MM.1S (cell line): Measurements from ENCODE around the gene PCF11.

ENCODE experiments used
- DNase-seq: peaks from one replicate; pipeline ENCODE4 v3.0.0-alpha.2; 2015
- H2AFZ ChIP-seq: fragments of 300-600 bp; sonication (generic); 2 replicates; pipeline ENCODE4 v1.6.0; 2016; ENCODE audit warnings: antibody characterized with exemption, low read length
- H3F3A ChIP-seq: fragments of 300-600 bp; sonication (generic); 2 replicates; pipeline ENCODE4 v1.6.1; 2016; ENCODE audit warnings: mild to moderate bottlenecking, antibody characterized with exemption, low read length, moderate library complexity, mixed read lengths; ENCODE audit not compliant: insufficient read depth
- H3K27ac ChIP-seq: fragments of 300-600 bp; sonication (generic); 2 replicates; pipeline ENCODE4 v1.5.1; 2016; ENCODE audit warnings: mild to moderate bottlenecking, low read length
- H3K27me3 ChIP-seq: fragments of 300-600 bp; sonication (generic); replicated peaks from 2 replicates; pipeline ENCODE4 v1.6.0; 2016; ENCODE audit warnings: low read length; ENCODE audit not compliant: insufficient read depth
- H3K36me3 ChIP-seq: fragments of 300-600 bp; sonication (generic); replicated peaks from 2 replicates; pipeline ENCODE4 v1.6.1; 2016; ENCODE audit warnings: mild to moderate bottlenecking, low read length, mixed read lengths; ENCODE audit not compliant: insufficient read depth
- H3K4me1 ChIP-seq: fragments of 300-600 bp; sonication (generic); 2 replicates; pipeline ENCODE4 v1.6.1; 2016; ENCODE audit warnings: low read length, mixed read lengths
- H3K4me2 ChIP-seq: fragments of 300-600 bp; sonication (generic); 2 replicates; pipeline ENCODE4 v1.6.0; 2016; ENCODE audit warnings: low read depth, low read length
- H3K4me3 ChIP-seq: fragments of 300-600 bp; sonication (generic); 2 replicates; pipeline ENCODE4 v1.5.1; 2016; ENCODE audit warnings: low read length, mixed read lengths
- H3K79me2 ChIP-seq: fragments of 300-600 bp; sonication (generic); 2 replicates; pipeline ENCODE4 v1.6.1; 2016; ENCODE audit warnings: mixed run types, low read length, mixed read lengths
- H3K9ac ChIP-seq: fragments of 300-600 bp; sonication (generic); 2 replicates; pipeline ENCODE4 v1.6.1; 2016; ENCODE audit warnings: low read length, mixed read lengths
- H3K9me2 ChIP-seq: fragments of 300-600 bp; sonication (generic); replicated peaks from 2 replicates; pipeline ENCODE4 v1.6.1; 2016; ENCODE audit warnings: mild to moderate bottlenecking, low read length, mixed read lengths; ENCODE audit not compliant: insufficient read depth
- H3K9me3 ChIP-seq: fragments of 300-600 bp; sonication (generic); replicated peaks from 2 replicates; pipeline ENCODE4 v1.6.1; 2016; ENCODE audit warnings: mild to moderate bottlenecking, low read length, mixed read lengths; ENCODE audit not compliant: insufficient read depth
- H4K20me1 ChIP-seq: fragments of 300-600 bp; sonication (generic); 2 replicates; pipeline ENCODE4 v1.6.1; 2016; ENCODE audit warnings: mild to moderate bottlenecking, low read length, moderate library complexity, mixed read lengths; ENCODE audit not compliant: insufficient read depth
- EZH2 ChIP-seq: fragments of 300-600 bp; sonication (generic); optimal IDR thresholded peaks from 2 replicates; pipeline ENCODE3; 2017; ENCODE audit warnings: low read depth, mild to moderate bottlenecking, antibody characterized with exemption, low read length, mixed read lengths
- EZH2phosphoT487 ChIP-seq: fragments of 300-600 bp; sonication (generic); IDR thresholded peaks from 2 replicates; pipeline ENCODE4 v1.6.1; 2018; ENCODE audit warnings: antibody characterized with exemption, low read length
- TF ChIP-seq, protein P1 (sequence below): fragments of 300-600 bp; sonication (generic); IDR thresholded peaks from 2 replicates; pipeline ENCODE4 v1.5.1; 2016; ENCODE audit warnings: antibody characterized with exemption, low read length, mixed read lengths

Gene PCF11

DNA sequence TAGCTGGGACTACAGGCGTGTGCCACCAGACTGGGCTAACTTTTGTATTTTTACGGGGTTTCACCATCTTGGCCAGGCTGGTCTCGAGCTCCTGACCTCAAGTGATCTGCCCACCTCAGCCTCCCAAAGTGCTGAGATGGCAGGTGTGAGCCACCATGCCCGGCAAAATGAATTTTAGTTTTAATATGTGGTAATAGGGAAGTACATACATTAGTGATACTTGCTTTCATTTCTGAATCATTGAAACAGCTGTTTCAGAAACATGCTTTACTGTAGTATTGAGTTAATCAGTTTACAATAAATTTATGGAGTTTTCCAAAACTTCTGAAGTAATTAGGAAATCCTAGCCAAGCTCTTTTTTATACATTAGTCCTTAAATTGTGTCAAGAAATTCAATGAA is 15.6 kb downstream of the PCF11 start:
- no peaks in the 10 kb centered on the region; the same call in 1 of the 2 replicates for H4K20me1 ChIP-seq
- H3K79me2 ChIP-seq = peaks cover 94% of the 10 kb centered on the region

DNA sequence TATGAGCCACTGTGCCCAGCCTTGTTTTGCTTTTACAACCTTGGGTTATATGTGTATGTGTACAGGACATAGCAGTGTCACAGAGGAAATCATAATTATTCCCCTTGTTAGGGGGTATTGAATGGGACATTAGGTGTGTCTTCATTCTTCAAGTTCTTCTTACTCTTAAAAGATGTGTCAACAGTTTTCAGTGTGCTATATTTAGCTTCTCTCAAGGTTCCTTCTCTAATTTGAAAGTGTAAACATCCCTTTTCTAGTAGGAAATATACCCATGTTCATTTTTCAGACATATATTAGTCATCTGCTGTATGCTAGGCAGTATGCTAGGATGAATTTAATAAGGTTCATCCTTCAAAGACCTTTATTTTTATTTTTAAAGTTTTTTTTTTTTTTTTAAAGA is 17.1 kb downstream of the PCF11 start:
- no peak overlapping the region for H2AFZ ChIP-seq
- peaks cover 51% of the 10 kb centered on the region for H3F3A ChIP-seq
- H3K36me3 ChIP-seq = peaks cover 37% of the 10 kb centered on the region
- H3K27me3 ChIP-seq = no peaks in the 10 kb centered on the region
- no peaks in the 10 kb centered on the region; the same call in 1 of the 2 replicates for H4K20me1 ChIP-seq
- no peaks in the 10 kb centered on the region for H3K9me2 ChIP-seq
- H3K9me3 ChIP-seq = no peaks in the 10 kb centered on the region
- DNase-seq = peak; percentile 69
- H3K9ac ChIP-seq = peak overlapping the region; percentile 10; the same call in 1 of the 2 replicates
- TF ChIP-seq EZH2 = no peak
- TF ChIP-seq, protein P1, sequence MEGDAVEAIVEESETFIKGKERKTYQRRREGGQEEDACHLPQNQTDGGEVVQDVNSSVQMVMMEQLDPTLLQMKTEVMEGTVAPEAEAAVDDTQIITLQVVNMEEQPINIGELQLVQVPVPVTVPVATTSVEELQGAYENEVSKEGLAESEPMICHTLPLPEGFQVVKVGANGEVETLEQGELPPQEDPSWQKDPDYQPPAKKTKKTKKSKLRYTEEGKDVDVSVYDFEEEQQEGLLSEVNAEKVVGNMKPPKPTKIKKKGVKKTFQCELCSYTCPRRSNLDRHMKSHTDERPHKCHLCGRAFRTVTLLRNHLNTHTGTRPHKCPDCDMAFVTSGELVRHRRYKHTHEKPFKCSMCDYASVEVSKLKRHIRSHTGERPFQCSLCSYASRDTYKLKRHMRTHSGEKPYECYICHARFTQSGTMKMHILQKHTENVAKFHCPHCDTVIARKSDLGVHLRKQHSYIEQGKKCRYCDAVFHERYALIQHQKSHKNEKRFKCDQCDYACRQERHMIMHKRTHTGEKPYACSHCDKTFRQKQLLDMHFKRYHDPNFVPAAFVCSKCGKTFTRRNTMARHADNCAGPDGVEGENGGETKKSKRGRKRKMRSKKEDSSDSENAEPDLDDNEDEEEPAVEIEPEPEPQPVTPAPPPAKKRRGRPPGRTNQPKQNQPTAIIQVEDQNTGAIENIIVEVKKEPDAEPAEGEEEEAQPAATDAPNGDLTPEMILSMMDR = no peak
- TF ChIP-seq EZH2phosphoT487 = no peak
- peaks cover 49% of the 10 kb centered on the region for H3K4me1 ChIP-seq
- no peak overlapping the region for H3K4me3 ChIP-seq
- peak overlapping the region; percentile 77; the same call in 1 of the 2 replicates for H3K27ac ChIP-seq
- H3K79me2 ChIP-seq = peaks cover 89% of the 10 kb centered on the region
- H3K4me2 ChIP-seq = peak overlapping the region; percentile 24; the same call in 1 of the 2 replicates

More for the DNA sequence above, 15.6 kb downstream of the PCF11 start:
- DNase-seq = no peak
- Histone ChIP-seq H3K9me3 (no peaks in the 10 kb centered on the region), H3K4me3 (no peak overlapping the region), H2AFZ (no peak overlapping the region), H3K27me3 (no peaks in the 10 kb centered on the region), H3K36me3 (peaks cover 46% of the 10 kb centered on the region), H3F3A (peaks cover 51% of the 10 kb centered on the region), H3K27ac (peak overlapping the region; percentile 77; the same call in 1 of the 2 replicates), H3K9ac (no peak overlapping the region), H3K4me2 (peak overlapping the region; percentile 24; the same call in 1 of the 2 replicates), H3K4me1 (peaks cover 59% of the 10 kb centered on the region), H3K9me2 (no peaks in the 10 kb centered on the region)
- TF ChIP-seq EZH2 (no peak), EZH2phosphoT487 (no peak)
- TF ChIP-seq, protein P1 = no peak

DNA sequence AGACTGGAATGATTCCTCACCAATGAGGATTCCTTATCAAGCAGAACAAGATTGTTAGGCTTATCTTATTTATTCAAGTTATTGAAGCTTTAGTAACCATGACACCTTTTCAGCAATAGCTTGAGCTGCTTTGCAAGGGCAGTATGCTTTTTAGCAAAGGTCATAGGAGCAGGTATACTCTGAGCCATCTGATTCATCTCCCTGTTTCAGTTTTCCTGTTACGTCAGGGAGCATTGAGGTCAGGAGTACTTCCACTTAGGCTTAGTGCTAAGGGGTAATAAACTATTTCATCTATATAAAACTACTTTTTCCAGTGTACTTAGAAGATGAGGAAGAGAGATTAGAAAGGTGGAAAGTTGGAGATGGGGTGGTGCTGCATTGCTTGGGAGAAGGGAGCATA is 18.9 kb downstream of the PCF11 start:
- no peak overlapping the region for H3K9ac ChIP-seq
- no peaks in the 10 kb centered on the region for H3K27me3 ChIP-seq
- H3K4me3 ChIP-seq = no peak overlapping the region
- H3K27ac ChIP-seq = peak overlapping the region; percentile 77; the same call in 1 of the 2 replicates
- H3K4me1 ChIP-seq = peaks cover 32% of the 10 kb centered on the region
- H3K4me2 ChIP-seq = no peak overlapping the region
- H3K9me2 ChIP-seq = no peaks in the 10 kb centered on the region
- no peaks in the 10 kb centered on the region for H3K9me3 ChIP-seq
- H3F3A ChIP-seq = peaks cover 35% of the 10 kb centered on the region
- no peak for DNase-seq
- H3K36me3 ChIP-seq = peaks cover 29% of the 10 kb centered on the region; the same call in 1 of the 2 replicates
- H3K79me2 ChIP-seq = peaks cover 88% of the 10 kb centered on the region
- TF ChIP-seq EZH2phosphoT487 (no peak), EZH2 (no peak)
- TF ChIP-seq, protein P1 = no peak
- H4K20me1 ChIP-seq = no peaks in the 10 kb centered on the region
- no peak overlapping the region for H2AFZ ChIP-seq
